ENCODE results near the gene C4orf51.
"Not testable (repeated sequence)": the region's sequence is repeated elsewhere in the genome, so short reads cannot be mapped to it uniquely, and the experiment has no call there.

The C4orf51 gene

GRCh38 chr4:145679991-145680455 is at the start of gene C4orf51:
Gene C4orf51 (plus strand): TSS chr4:145680146. CDS start chr4:145680204, 58 bp downstream.
- DNase-seq (ENCODE audit: low read depth in 1 of 2, low spot score in 1 of 2) = no peak

DNA sequence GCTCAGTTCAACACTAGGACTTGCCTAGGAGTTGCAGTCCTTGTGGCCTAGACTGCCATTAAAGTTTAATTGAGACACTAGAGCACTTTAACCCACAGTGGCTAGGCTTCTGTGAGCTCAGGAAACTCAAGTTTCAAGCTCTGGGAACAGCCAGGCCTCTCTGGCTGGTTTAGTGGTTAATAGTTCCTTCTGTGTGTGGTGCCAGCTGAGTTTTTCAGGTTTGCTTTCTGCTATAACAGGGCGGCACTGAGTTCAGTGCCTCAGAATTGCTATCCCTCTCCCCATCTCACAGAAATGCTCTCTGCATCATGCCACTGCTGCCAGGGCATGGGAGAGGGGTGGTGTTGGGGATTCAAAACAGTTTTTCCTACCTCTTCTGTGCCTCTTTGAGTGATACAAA is 44.8 kb upstream of the C4orf51 start:
- DNase-seq (ENCODE audit: low read depth in 1 of 2, low spot score in 1 of 2) = no peak

DNA sequence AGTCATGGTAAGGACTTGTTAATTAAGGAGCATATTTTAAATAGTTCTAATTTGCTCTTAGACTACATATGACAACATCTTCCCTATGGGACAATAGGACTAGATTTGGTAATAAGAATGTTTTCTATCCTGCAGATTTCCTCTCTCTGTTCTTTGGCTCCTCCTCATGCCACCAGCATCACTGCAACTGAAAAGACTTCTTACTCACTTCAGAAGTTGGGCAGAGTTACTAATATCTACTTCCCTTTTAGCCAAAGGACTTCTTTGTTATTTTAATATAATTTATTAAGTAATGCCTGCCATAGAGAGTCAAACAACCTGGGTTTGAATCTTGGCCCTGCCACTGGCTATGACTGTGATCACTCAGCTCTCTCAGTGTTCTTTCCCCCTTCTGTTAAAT is 44.3 kb upstream of the C4orf51 start:
- no peak for DNase-seq (ENCODE audit: low read depth in 1 of 2, low spot score in 1 of 2)

GRCh38 chr4:145639186-145639698 is 40.7 kb upstream of the C4orf51 start:
- DNase-seq (ENCODE audit: low read depth in 1 of 2, low spot score in 1 of 2) = no peak

- not testable (repeated sequence) for DNase-seq (ENCODE audit: low read depth in 1 of 2, low spot score in 1 of 2)
These were observed 39.7 kb upstream of the C4orf51 start for GRCh38 chr4:145640236-145640635.

DNA sequence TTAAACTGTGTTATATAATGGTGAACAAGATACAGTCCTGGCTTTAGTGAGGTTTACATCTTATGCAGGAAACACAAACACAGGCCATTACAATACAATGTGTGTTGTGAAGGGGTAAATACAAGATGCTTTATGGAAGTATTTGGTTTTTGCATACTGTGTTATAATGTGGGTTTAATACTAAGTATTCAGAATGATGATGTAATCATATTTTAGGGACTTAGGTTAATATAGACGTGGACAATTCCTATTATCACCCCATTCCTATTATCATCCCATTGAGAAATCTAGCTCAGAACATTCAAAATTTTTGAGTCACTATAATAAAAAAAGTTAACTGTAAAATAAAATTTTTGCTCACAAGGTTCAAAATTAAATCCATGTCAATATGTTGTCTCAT is 36.7 kb upstream of the C4orf51 start:
- DNase-seq (ENCODE audit: low read depth in 1 of 2, low spot score in 1 of 2) = no peak

- no peak for DNase-seq (ENCODE audit: low read depth in 1 of 2, low spot score in 1 of 2)
These were observed 35.2 kb upstream of the C4orf51 start for GRCh38 chr4:145644699-145645098.

DNA sequence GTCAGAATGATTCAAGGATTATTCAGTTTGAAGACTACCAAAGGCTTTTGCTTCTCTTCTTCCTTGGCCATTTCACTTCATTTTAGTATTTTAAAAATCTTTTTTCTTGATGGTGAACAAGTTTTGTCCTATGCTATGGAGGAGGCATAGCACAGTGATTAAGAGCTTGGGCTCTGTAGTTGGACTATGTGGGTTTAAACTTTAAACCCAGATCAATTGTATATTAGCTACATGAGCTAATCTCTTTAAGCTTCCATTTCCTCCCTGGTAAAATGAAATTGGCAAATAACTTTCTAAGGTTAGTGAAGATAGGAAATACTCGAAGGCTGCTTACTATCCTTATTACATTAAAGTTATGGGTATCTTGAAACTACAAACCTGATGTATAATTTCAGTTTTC is 23.8 kb upstream of the C4orf51 start:
- no peak for DNase-seq (ENCODE audit: low read depth in 1 of 2, low spot score in 1 of 2)

- no peak for DNase-seq (ENCODE audit: low read depth in 1 of 2, low spot score in 1 of 2)
These were observed 19.9 kb upstream of the C4orf51 start for GRCh38 chr4:145660064-145660463.

- DNase-seq (ENCODE audit: low read depth in 1 of 2, low spot score in 1 of 2) = no peak
These were observed 16.8 kb upstream of the C4orf51 start for GRCh38 chr4:145663194-145663593.

DNA sequence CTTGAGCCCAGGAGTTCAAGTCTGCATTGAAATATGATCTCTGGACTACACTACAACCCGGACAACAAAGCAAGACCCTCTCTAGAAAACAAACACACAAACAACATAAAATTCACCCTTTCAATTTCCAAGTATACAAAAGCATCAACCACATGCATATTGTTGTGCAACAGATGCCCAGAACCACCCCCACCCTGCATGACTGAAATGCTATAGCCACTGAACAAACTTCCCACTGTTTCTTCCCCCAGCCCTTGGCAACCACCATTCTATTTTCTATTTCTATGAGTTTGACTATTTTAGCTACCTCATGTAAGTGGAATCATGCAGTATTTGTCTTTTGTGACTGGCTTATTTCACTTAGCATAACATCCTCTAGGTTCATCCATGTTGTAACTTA is 14.2 kb upstream of the C4orf51 start:
- DNase-seq (ENCODE audit: low read depth in 1 of 2, low spot score in 1 of 2) = no peak

- DNase-seq (ENCODE audit: low read depth in 1 of 2, low spot score in 1 of 2) = no peak
These were observed 9.5 kb upstream of the C4orf51 start for GRCh38 chr4:145670422-145670821.

- DNase-seq (ENCODE audit: low read depth in 1 of 2, low spot score in 1 of 2) = no peak
These were observed 426 bp upstream of the C4orf51 start for GRCh38 chr4:145679520-145679919.

DNA sequence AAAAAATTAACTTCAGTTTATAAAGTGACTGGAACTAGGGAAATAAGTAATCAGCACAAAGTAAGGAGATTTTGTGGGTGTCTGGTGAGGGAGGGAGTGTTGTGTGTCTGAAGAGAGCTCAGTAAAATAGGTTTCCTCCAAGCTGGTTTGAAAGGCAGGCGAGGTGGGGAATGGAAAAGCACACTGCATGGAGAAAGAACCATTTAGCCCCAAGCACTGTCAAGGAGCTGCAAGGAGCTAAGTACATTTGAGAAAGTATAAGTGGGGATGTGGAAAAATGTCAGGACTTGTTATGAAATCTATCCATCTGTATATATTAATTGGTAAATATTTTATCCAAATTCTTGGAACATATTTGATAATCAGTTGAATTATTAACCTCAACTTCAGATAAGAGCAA is 956 bp downstream of the C4orf51 start:
- DNase-seq (ENCODE audit: low read depth in 1 of 2, low spot score in 1 of 2) = no peak

DNA sequence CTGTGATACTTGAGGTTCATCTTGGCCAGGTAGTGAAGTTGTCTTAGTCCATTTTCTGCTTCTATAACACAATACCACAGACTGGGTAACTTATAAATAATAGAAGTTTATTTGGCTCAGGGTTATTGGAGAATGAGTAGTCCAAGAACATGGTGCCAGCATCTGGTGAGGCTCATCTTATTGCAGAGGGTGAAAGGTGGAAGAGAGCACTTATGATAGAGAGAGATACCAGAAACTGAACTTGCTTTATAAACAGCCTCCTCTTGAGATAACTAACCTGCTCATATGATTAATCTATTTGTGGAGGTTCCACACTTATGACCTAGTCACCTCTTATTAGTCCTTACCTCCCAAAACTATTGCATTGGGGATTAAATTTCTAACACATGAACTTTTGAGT is 1.6 kb downstream of the C4orf51 start:
- no peak for DNase-seq (ENCODE audit: low read depth in 1 of 2, low spot score in 1 of 2)

GRCh38 chr4:145681956-145682355 is 2.0 kb downstream of the C4orf51 start:
- no peak for DNase-seq (ENCODE audit: low read depth in 1 of 2, low spot score in 1 of 2)

DNA sequence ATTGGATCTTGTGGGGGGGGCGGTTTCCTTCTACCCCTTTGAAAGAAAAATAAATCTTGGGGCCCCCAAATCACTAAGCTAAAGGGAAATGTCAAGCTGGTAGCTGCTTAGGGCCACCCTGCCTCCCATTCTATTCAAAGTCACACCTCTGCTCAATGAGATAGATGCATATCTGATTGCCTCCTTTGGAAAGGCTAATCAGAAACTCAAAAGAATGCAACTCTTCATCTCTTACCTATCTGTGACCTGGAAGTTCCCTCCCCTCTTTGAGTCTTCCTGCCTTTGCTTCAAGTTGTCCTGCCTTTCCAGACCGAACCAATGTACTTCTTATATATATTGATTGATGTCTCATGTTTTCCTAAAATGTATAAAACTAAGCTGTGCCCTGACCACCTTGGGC is 7.0 kb downstream of the C4orf51 start:
- DNase-seq (ENCODE audit: low read depth in 1 of 2, low spot score in 1 of 2) = no peak

- no peak for DNase-seq (ENCODE audit: low read depth in 1 of 2, low spot score in 1 of 2)
These were observed 10.7 kb downstream of the C4orf51 start for GRCh38 chr4:145690610-145691009.

- DNase-seq (ENCODE audit: low read depth in 1 of 2, low spot score in 1 of 2) = not testable (repeated sequence)
These were observed 11.5 kb downstream of the C4orf51 start for GRCh38 chr4:145691416-145691815.

DNA sequence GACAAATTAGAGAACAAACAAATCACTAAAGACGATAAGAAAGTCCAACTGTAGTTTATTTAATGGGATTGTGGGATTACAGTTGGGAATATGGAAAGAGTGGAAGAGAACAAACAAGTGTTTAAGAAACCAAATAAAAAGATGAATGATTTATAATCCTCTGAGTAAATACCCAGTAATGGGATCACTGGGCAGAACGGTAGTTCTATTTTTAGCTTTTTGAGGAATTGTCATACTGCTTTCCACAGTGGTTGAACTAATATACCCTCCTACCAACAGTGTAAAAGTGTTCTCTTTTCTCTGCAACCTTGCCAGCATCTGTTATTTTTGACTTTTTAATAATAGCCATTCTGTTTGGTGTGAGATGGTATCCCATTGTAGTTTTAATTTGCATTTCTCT is 15.0 kb downstream of the C4orf51 start:
- DNase-seq (ENCODE audit: low read depth in 1 of 2, low spot score in 1 of 2) = no peak

- DNase-seq (ENCODE audit: low read depth in 1 of 2, low spot score in 1 of 2) = no peak
These were observed 17.4 kb downstream of the C4orf51 start for GRCh38 chr4:145697332-145697731.

DNA sequence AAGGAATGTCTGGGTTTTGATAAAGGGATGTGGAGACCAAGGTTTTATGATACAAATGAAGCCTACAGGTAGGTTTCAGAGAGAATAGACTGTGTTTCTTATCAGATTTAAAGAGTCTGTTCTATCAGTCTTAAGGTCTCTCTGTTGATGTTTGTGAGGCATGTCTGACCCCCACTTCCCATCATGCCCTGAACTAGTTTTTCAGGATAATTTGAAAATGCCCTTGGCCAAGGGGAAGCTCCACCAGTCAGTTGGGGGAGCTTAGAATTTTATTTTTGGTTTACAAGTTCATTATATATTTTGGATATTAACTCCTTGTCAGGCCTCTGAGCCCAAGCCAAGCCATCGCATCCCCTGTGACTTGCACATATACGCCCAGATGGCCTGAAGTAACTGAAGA is 18.6 kb downstream of the C4orf51 start:
- no peak for DNase-seq (ENCODE audit: low read depth in 1 of 2, low spot score in 1 of 2)

DNA sequence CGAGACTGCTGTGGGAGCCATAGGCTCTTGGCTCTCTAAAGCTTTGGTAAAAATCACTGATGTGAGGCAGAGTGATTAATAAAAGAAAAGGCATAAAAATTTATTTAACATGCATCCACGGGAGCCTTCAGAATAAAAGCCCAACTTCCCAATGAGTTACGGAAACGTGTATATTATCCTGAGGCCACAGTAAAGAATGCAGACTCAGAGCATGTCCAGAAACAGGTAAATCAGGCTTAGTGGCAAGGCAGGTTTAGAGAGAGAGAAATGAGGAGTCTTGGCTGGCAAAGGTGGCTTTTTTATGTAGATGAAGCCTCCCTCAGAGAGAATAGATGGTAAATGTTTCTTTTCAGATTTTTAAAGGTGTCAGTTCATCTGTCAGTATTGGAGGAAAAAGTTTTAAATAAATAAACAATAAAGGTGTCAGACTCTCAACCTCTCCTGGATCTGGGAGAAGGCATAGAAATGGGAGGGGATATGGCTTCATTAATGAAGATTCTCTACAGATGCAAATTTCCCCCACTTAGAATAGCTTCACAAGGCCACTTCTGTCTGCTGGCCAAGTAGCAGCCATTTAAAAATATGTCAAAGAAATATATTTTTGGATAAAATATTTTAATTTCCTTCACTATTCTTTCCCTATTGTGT is 24.0 kb downstream of the C4orf51 start:
- no peak for DNase-seq (ENCODE audit: low read depth in 1 of 2, low spot score in 1 of 2)

Measured in activated T-helper 1 cell treated with anti-CD3 and anti-CD28 coated beads, Interleukin-2, amount 50 U/mL, for 16 hours (primary cell).